HG03066 (cell line): ENCODE results near the gene FCMR.

Experiments
- ATAC-seq: cut with Tn5 transposase; IDR thresholded peaks from one replicate; pipeline ENCODE4 v1.9.1; 2021; ENCODE audit warnings: low read depth; ENCODE audit not compliant: unreplicated experiment

The FCMR gene

DNA sequence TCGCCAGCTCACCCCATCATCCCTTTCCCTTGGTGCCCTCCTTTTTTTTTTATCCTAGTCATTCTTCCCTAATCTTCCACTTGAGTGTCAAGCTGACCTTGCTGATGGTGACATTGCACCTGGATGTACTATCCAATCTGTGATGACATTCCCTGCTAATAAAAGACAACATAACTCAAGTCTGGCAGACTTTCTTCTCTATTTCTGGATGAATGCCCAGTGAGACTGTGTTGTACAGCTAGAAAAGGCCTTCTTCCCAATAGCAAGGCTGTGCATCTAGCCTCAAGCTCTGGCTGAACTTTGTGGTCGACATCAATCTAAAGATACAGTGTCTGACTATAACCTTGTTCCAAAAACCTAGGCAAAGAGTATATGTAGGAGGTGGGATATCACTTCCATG lies 18.1 kb downstream of the FCMR start:
- ATAC-seq: no peak

GRCh38 chr1:206902702-206903101 lies 19.0 kb downstream of the FCMR start:
- no peak for ATAC-seq

- ATAC-seq: no peak
These were observed 19.8 kb downstream of the FCMR start for GRCh38 chr1:206901944-206902343.

- ATAC-seq: no peak
These were observed 21.6 kb downstream of the FCMR start for GRCh38 chr1:206900149-206900548.

DNA sequence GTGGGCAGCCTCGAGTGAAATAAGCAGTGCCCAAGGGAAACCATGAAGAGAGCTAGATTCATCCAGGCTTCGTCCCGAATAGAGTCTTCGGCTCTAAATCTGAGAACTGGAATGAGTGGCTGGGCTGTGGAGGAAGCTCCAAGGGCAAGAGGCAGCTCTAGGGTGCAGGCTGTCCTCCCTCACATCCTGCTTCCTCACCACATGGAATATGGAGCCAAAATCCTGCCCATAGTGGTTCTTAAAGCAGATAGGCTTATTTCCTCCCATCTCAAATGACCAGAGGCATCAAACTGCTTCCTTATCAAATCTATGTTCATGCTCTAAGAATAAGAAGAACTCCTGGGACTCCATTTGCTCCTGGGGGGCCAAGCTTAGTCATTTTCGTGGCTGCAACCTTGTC lies 22.0 kb downstream of the FCMR start:
- no peak for ATAC-seq

- ATAC-seq: no peak
These were observed 22.8 kb downstream of the FCMR start for GRCh38 chr1:206898915-206899431.

DNA sequence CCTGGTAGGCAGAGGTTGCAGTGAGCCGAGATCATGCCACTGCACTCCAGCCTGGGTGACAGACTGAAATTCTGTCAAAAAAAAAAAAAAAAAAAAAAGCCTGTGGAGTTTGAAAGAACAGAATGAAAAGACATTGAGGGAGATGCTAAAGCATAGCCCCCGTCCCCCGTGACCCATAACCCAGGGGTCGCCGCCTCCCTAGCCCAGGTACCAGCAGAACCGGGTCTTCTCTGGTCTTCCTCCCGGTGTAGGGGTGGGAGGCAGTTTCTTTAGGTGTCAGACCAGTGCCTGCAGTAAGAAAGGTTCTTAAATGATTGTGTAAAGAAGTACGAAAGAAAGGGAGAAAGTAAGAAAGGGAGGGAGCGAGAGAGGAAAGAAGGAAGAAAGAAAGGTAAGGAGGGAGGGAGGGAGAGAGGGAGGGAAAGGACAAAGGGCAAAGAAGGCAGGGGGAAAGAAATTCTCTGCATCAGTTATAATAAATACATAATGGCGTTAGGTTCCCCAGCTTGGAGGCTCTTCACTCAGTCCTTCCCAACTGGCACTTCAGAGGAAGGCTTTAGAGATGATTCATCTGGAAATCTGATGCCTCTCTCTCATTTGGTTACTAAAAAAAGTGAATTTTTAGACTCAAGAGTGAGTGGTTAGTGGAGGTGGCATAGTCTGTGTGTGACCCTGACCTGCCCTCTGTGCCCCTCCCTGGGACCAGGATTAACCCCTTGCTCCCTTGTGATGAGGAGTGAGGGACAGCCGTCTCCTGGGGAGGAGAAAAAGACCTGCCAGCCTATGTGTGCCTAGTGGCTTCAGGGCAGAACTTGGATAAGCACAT lies 23.4 kb downstream of the FCMR start:
- ATAC-seq: no peak

- ATAC-seq: no peak
These were observed 24.6 kb downstream of the FCMR start, which contains the start of gene IL24 for GRCh38 chr1:206897175-206897574. IL24 (plus strand) TSS chr1:206897443; CDS start chr1:206897833, 390 bp downstream.

DNA sequence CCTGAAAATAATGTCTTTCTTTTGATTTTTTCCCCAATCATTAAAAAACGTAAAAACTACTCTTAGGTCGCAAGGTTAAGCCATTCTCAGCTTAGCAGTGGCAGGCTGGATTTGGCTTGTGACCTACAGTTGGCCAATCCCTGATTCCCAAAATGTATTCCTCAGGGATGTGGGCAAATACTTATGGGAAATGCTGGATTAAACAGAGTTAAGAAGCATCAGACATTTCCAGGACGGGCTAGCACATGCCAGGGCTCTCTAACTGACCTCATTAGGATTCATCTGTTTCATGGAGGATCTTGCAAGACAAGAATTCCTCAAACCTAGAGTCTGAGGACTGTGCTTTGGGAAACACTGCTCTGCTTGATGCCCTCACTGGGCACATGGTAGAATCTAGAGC lies 25.5 kb downstream of the FCMR start:
- ATAC-seq: no peak

DNA sequence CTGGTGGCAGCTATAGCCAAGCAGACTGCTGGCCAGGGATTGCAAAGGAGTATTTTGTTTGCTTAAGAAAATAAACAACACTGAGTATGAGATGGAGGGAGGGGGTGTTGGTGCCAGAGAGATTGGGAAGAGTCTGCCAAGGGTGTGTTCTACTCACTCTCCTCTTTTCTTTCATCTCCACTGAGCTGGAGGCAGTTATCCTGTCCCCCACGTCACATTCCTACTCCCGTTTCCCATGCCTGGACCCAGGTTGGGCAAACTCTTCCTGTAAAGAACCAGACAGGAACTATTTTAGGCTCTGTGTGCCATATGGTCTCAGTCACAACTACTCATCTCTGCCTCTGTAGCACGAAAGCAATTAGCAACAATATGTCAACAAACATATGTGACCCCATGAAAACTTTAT lies 25.9 kb downstream of the FCMR start:
- ATAC-seq: no peak

- no peak for ATAC-seq
These were observed 26.4 kb downstream of the FCMR start for GRCh38 chr1:206895325-206895724.

DNA sequence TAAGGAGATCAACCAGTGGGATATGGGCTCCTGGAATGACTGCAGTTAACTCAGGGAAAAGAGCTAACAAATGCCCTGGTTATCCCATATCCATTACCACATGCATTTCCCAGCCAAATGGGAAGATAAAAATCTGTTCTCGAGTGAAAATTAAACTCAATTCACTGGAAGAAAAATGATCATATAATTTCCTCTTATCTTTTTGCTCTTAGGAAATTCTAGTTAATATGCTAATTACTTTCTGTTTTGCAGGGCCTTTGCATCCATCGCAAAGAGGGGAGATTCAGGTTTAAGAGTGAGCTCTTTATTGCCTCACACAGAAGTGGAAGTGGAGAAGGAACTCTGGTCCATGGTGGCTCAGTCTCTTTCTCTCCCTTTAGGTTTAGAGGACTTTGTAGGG lies 28.4 kb downstream of the FCMR start:
- ATAC-seq: no peak

- no peak for ATAC-seq
These were observed 29.3 kb downstream of the FCMR start for GRCh38 chr1:206892351-206892984.

GRCh38 chr1:206891412-206891811 lies 30.3 kb downstream of the FCMR start:
- ATAC-seq: no peak

DNA sequence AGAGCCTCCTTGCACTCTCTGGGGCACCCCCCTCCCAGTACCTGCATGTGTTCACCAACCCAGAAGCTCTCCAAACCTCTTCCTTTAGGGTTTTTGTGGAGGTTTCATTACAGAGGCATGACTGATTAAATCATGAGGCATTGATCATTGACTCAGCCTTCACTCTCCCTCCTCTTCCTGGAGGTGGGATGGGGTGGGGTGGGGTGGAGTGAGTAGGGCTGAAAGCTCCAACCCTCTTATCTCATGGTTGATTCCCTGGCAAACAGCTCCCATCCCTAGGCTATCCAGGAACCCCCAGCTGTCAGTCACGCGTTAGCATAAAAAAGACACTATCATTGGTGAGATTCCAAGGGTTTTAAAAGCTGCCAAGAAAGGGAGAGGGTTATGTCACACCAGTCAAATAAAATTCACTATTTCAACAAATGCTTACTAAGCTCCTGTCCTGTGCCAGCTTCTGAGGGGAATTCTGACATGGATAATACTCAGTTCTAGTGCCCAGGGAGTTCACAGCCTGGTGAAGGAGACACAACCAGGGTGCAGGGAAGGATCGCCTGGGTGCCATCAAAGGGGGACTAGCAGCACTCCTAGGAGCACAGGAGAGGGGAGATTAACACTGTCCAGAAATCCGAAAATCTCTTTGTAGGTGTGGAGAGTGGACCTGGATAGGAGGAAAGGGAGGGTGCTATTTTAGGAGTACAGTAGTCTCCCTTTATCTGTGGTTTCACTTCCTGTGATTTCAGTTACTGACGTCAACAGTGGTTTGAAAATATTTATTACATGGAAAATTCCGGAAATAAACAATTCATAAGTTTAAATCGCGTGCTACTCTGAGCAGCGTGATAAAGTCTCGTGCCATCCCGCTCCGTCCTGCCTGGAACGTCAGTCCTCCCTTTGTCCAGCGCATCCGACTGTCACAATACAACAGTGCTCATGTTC lies 31.3 kb downstream of the FCMR start:
- no peak for ATAC-seq

DNA sequence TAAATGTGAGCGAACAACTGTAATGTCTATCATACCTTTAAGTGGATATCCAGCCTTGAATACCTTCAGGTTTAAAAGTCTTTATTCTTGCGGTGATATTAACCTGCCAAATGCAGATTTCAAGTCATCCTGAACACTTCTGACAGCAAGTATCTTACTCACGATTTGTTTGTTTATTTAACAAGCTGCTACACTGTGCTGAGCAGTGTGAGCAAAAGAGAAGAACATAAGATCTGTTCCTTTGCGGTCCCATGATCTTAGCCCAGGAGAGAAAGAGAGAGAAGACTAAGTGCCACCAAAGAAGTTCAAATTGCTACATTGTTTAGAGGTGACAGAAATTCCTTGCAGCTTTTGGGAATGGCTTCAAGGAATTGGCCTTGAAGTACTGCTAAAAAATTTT lies 34.0 kb downstream of the FCMR start:
- no peak for ATAC-seq

- no peak for ATAC-seq
These were observed 34.9 kb downstream of the FCMR start for GRCh38 chr1:206886831-206887230.

GRCh38 chr1:206885341-206886060 lies 36.2 kb downstream of the FCMR start:
- no peak for ATAC-seq

DNA sequence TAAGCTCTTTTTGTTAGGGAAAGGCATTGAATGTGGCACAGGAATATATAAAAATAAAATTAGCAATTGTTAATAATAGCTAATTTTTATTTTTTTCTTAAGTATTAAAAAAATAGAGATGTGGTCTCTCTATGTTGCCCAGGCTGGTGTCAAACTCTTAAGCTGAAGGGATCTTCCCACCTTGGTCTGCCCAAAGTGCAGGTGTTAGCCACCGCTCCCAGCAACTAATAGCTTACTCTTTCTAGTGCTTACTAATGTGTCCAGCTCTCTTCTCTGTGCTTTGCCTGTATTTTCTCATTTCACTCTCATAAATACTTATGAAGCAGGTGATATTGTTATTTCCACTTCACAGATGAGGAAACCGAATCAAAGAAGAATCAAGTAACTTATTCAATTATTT lies 37.9 kb downstream of the FCMR start:
- no peak for ATAC-seq

DNA sequence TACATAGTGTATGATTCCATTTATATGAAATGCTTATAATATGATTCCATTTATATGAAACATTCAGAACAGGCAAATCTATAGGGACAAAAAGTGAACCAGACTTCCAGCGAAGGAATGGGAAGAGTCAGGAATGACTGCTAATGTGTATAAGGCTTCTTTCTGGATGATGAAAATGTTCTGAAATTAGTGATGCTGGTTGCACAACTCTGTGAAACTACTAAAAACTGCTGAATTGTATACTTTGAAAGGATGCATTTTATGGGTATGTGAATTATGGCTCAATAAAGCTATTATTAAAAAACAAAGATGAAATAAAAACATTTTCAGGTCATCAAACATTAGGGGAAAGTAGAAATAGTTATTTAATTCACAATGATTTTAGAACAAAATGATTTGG lies 38.6 kb downstream of the FCMR start:
- ATAC-seq: no peak
